NCI-H187 (cell line): Measurements from ENCODE around the gene LRP1.

ENCODE experiments used
- DNase-seq, 2 experiments: peaks; one replicate each; lab custom pipeline; 2025; lab: John Stamatoyannopoulos, UW

LRP1 gene

GRCh38 chr12:57211791-57212700, 83.8 kb downstream of the LRP1 start:
- no peak for DNase-seq

GRCh38 chr12:57212701-57213057, 84.4 kb downstream of the LRP1 start:
- DNase-seq: no peak

- DNase-seq: peak; percentile 70 to 83
Measured at GRCh38 chr12:57213058-57213715, 84.9 kb downstream of the LRP1 start.

GRCh38 chr12:57213763-57214397, 85.6 kb downstream of the LRP1 start:
- DNase-seq: no peak

GRCh38 chr12:57214398-57214781, 86.1 kb downstream of the LRP1 start:
- peak; percentile 57 to 60 for DNase-seq

GRCh38 chr12:57215065-57215464, 86.8 kb downstream of the LRP1 start:
- DNase-seq: no peak

GRCh38 chr12:57215668-57216013, 87.4 kb downstream of the LRP1 start:
- no peak for DNase-seq

- no peak for DNase-seq
Measured at GRCh38 chr12:57216014-57216911, 88.0 kb downstream of the LRP1 start, which contains the start of gene NXPH4. NXPH4 (plus strand) TSS chr12:57216794; CDS start chr12:57216970, 176 bp downstream.

- no peak for DNase-seq
Measured at GRCh38 chr12:57216921-57217879, 88.9 kb downstream of the LRP1 start.

GRCh38 chr12:57218030-57218853, 90.0 kb downstream of the LRP1 start:
- DNase-seq: no peak

GRCh38 chr12:57219205-57219992, 91.1 kb downstream of the LRP1 start:
- DNase-seq: no peak

GRCh38 chr12:57219993-57220754, 91.9 kb downstream of the LRP1 start:
- DNase-seq: no peak

- no peak for DNase-seq
Measured at GRCh38 chr12:57220770-57221168, 92.5 kb downstream of the LRP1 start.

- DNase-seq: no peak
Measured at GRCh38 chr12:57221169-57221917, 93.1 kb downstream of the LRP1 start.

- DNase-seq: no peak
Measured at GRCh38 chr12:57222286-57223190, 94.3 kb downstream of the LRP1 start.
